Fibroblast of lung (primary cell): ENCODE results near the gene TOPAZ1.

ENCODE experiments used
- EZH2 ChIP-seq: IDR thresholded peaks from 2 replicates; pipeline ENCODE4 v1.5.1; 2012; ENCODE audit warnings: low read length, control low read depth, mild to moderate bottlenecking; ENCODE audit errors: missing control alignments
- TF ChIP-seq, protein P1 (sequence below), 2 donors: IDR thresholded peaks in 1 of 2; conservative IDR thresholded peaks in 1 of 2; 1 replicate in 1 of 2; 2 replicates in 1 of 2; pipeline ENCODE4 v1.5.1; 2011 to 2012; ENCODE audit warnings: low read length in 2 of 2, control low read depth in 1 of 2, inconsistent platforms in 1 of 2, low read depth in 1 of 2, mild to moderate bottlenecking in 1 of 2

GRCh38 chr3:44337248-44337785 is 95.6 kb downstream of the TOPAZ1 start:
- TF ChIP-seq, protein P1, sequence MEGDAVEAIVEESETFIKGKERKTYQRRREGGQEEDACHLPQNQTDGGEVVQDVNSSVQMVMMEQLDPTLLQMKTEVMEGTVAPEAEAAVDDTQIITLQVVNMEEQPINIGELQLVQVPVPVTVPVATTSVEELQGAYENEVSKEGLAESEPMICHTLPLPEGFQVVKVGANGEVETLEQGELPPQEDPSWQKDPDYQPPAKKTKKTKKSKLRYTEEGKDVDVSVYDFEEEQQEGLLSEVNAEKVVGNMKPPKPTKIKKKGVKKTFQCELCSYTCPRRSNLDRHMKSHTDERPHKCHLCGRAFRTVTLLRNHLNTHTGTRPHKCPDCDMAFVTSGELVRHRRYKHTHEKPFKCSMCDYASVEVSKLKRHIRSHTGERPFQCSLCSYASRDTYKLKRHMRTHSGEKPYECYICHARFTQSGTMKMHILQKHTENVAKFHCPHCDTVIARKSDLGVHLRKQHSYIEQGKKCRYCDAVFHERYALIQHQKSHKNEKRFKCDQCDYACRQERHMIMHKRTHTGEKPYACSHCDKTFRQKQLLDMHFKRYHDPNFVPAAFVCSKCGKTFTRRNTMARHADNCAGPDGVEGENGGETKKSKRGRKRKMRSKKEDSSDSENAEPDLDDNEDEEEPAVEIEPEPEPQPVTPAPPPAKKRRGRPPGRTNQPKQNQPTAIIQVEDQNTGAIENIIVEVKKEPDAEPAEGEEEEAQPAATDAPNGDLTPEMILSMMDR (conservative IDR thresholded peaks at IDR 0.05 in 1 of 2, IDR thresholded peaks at IDR 0.05 in 1 of 2; ENCODE audit: low read depth in 1 of 2, low read length in 2 of 2) = no peak
- no peak for TF ChIP-seq EZH2
